HG03378 (cell line): Measurements from ENCODE around the gene CYP2U1.
"Not testable (repeated sequence)": the region's sequence is repeated elsewhere in the genome, so short reads cannot be mapped to it uniquely, and the experiment has no call there.

Experiments
- ATAC-seq: cut with Tn5 transposase; IDR thresholded peaks from one replicate; pipeline ENCODE4 v1.9.1; 2021; ENCODE audit warnings: mild to moderate bottlenecking, moderate library complexity; ENCODE audit not compliant: unreplicated experiment

The CYP2U1 gene

GRCh38 chr4:107930821-107931774 lies at the start of gene CYP2U1:
TSS of gene CYP2U1 (plus strand) at chr4:107931549. CDS start at chr4:107931644, 95 bp downstream.
- peak; percentile 84 for ATAC-seq

- no peak for ATAC-seq
Observed at GRCh38 chr4:107885865-107886264, 45.5 kb upstream of the CYP2U1 start.

GRCh38 chr4:107888237-107888636 lies 43.1 kb upstream of the CYP2U1 start:
- no peak for ATAC-seq

GRCh38 chr4:107890779-107891178 lies 40.6 kb upstream of the CYP2U1 start:
- ATAC-seq, result no peak

- no peak for ATAC-seq
Observed at GRCh38 chr4:107891299-107891698, 40.0 kb upstream of the CYP2U1 start.

GRCh38 chr4:107893171-107894137 lies 37.9 kb upstream of the CYP2U1 start:
- no peak for ATAC-seq

- ATAC-seq, result no peak
Observed at GRCh38 chr4:107894138-107894603, 37.2 kb upstream of the CYP2U1 start.

GRCh38 chr4:107896158-107896645 lies 35.1 kb upstream of the CYP2U1 start:
- ATAC-seq, result peak; percentile 67

GRCh38 chr4:107896646-107897045 lies 34.7 kb upstream of the CYP2U1 start:
- ATAC-seq, result no peak

- ATAC-seq, result no peak
Observed at GRCh38 chr4:107897823-107898222, 33.5 kb upstream of the CYP2U1 start.

- ATAC-seq, result no peak
Observed at GRCh38 chr4:107900067-107900466, 31.3 kb upstream of the CYP2U1 start.

GRCh38 chr4:107900508-107900907 lies 30.8 kb upstream of the CYP2U1 start:
- ATAC-seq, result no peak

GRCh38 chr4:107901213-107901934 lies 30.0 kb upstream of the CYP2U1 start:
- no peak for ATAC-seq

GRCh38 chr4:107902715-107903114 lies 28.6 kb upstream of the CYP2U1 start:
- peak; percentile 97 for ATAC-seq

GRCh38 chr4:107905082-107905481 lies 26.3 kb upstream of the CYP2U1 start:
- not testable (repeated sequence) for ATAC-seq

GRCh38 chr4:107906458-107907100 lies 24.8 kb upstream of the CYP2U1 start:
- ATAC-seq, result no peak

GRCh38 chr4:107908377-107908776 lies 23.0 kb upstream of the CYP2U1 start:
- ATAC-seq, result no peak

- ATAC-seq, result peak; percentile 91
Observed at GRCh38 chr4:107913283-107913899, 18.0 kb upstream of the CYP2U1 start.

GRCh38 chr4:107915220-107915619 lies 16.1 kb upstream of the CYP2U1 start:
- no peak for ATAC-seq
